Effector memory CD4-positive, alpha-beta T cell (primary cell): ENCODE results near the gene ZIC5.

ENCODE experiments used
- DNase-seq, 3 donors: peaks; one replicate each; pipeline ENCODE4 v3.0.0-alpha.2; 2020
- H3K27ac ChIP-seq: 2 replicates; pipeline ENCODE4 v1.7.0; 2013; ENCODE audit warnings: mild to moderate bottlenecking, low read length, moderate library complexity; ENCODE audit not compliant: insufficient read depth, poor library complexity, severe bottlenecking
- H3K27me3 ChIP-seq: replicated peaks from 2 replicates; pipeline ENCODE4 v1.7.0; 2013; ENCODE audit warnings: mild to moderate bottlenecking, low read length; ENCODE audit not compliant: insufficient read depth, control insufficient read depth, poor library complexity, severe bottlenecking
- H3K36me3 ChIP-seq: 2 replicates; pipeline ENCODE4 v1.7.0; 2013; ENCODE audit warnings: mild to moderate bottlenecking, low read length, moderate library complexity; ENCODE audit not compliant: control insufficient read depth, insufficient read depth
- H3K4me1 ChIP-seq: 2 replicates; pipeline ENCODE4 v1.7.0; 2013; ENCODE audit warnings: low read length, mild to moderate bottlenecking; ENCODE audit not compliant: control insufficient read depth, insufficient read depth, poor library complexity, severe bottlenecking
- H3K4me3 ChIP-seq: 2 replicates; pipeline ENCODE4 v1.7.0; 2013; ENCODE audit warnings: low read length, low read depth, mild to moderate bottlenecking; ENCODE audit not compliant: insufficient read depth, poor library complexity, severe bottlenecking
- H3K9me3 ChIP-seq: 2 replicates; pipeline ENCODE4 v1.7.0; 2013; ENCODE audit warnings: mild to moderate bottlenecking, low read length, moderate library complexity; ENCODE audit not compliant: control insufficient read depth

The ZIC5 gene

GRCh38 chr13:99968521-99969452, 2.8 kb downstream of the ZIC5 start:
- H3K9me3 ChIP-seq = no peaks in the 10 kb centered on the region
- H3K27ac ChIP-seq = no peak overlapping the region
- DNase-seq = no peak
- H3K27me3 ChIP-seq = peaks cover 80% of the 10 kb centered on the region
- H3K36me3 ChIP-seq = no peaks in the 10 kb centered on the region
- peaks cover 35% of the 10 kb centered on the region for H3K4me1 ChIP-seq
- no peak overlapping the region for H3K4me3 ChIP-seq

GRCh38 chr13:99967869-99968520, 3.6 kb downstream of the ZIC5 start:
- Histone ChIP-seq H3K4me3 (no peak overlapping the region), H3K27ac (no peak overlapping the region), H3K9me3 (no peaks in the 10 kb centered on the region), H3K36me3 (no peaks in the 10 kb centered on the region), H3K4me1 (peaks cover 35% of the 10 kb centered on the region), H3K27me3 (peaks cover 79% of the 10 kb centered on the region)
- DNase-seq = no peak

GRCh38 chr13:99967498-99967868, 4.1 kb downstream of the ZIC5 start:
- Histone ChIP-seq H3K36me3 (no peaks in the 10 kb centered on the region), H3K27ac (no peak overlapping the region), H3K4me3 (no peak overlapping the region), H3K4me1 (peaks cover 35% of the 10 kb centered on the region), H3K9me3 (no peaks in the 10 kb centered on the region), H3K27me3 (peaks cover 79% of the 10 kb centered on the region)
- no peak for DNase-seq

DNA sequence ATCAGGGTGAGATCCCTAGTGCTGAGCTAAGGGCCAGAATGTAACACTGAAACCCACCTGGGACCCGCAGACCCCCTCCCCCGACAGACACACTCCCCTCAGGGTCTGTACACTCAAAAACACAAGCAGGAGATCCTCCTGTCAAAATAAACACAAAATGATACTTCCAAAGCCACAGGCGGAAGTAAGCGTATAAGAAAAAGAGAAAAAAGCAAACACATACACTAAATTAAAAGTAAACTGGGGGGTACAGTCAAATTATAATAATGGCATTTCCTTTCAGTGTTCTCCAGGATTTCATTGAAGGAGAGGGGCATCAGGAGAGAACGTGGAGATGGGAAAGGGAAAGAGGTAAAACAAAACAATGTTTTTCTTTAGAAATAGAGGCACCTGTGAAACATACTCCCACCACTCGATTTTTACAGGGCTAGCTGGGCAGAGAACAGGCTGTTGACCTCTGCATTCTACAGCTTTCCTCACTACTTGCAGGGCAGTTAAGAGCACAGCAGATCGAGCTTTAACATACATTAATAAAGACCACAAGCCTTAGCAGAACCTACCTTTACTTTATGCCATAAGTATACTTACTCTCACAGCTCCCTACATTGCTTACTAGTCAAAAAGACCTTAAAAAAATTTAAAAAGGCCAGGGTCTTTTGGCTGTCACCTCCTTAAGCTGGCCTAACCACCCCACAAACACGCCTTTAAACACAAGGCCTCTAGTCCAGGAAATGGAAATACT, 5.3 kb downstream of the ZIC5 start:
- H3K9me3 ChIP-seq = no peaks in the 10 kb centered on the region
- H3K4me1 ChIP-seq = peaks cover 26% of the 10 kb centered on the region
- no peaks in the 10 kb centered on the region for H3K36me3 ChIP-seq
- no peak for DNase-seq
- H3K27ac ChIP-seq = no peak overlapping the region
- no peak overlapping the region for H3K4me3 ChIP-seq
- H3K27me3 ChIP-seq = peaks cover 77% of the 10 kb centered on the region

DNA sequence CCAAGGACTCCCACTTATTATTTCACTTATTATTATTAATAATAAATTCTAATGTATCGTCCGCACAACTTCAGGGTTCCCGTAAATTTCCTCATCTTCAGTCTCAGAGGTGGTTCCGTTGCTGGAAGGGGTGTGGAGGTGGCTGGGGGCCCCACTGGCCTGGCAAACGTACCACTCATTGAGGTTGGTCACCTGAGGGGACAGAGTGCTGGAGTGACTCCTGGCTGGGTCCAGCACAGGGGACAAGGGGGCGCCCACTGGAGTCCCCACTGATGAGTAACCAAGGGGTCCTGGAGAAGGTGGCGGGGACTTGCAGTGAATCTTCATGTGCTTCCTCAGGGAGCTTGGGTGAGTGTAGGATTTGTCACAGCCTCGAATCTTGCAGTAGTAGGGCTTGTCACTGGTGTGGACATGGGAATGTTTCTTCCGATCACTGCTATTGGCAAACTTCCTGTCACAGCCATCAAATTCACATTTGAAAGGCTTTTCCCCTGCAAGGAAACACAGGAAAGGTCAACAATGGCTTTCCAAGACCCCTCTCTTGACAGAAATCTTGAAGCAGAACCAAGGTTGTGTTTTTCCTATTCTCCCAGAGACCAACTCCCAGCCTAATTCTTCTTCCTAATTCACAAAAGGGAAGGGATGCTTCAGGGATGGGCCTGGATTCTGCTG, 6.1 kb downstream of the ZIC5 start:
- no peak for DNase-seq
- Histone ChIP-seq H3K4me1 (peaks cover 24% of the 10 kb centered on the region), H3K36me3 (no peaks in the 10 kb centered on the region), H3K27ac (no peak overlapping the region), H3K9me3 (no peaks in the 10 kb centered on the region), H3K27me3 (peaks cover 82% of the 10 kb centered on the region), H3K4me3 (no peak overlapping the region)

GRCh38 chr13:99963816-99964339, 7.7 kb downstream of the ZIC5 start:
- H3K9me3 ChIP-seq = no peaks in the 10 kb centered on the region
- H3K4me1 ChIP-seq = peaks cover 24% of the 10 kb centered on the region
- peaks cover 83% of the 10 kb centered on the region for H3K27me3 ChIP-seq
- no peak overlapping the region for H3K27ac ChIP-seq
- DNase-seq = no peak
- H3K4me3 ChIP-seq = no peak overlapping the region
- H3K36me3 ChIP-seq = no peaks in the 10 kb centered on the region

GRCh38 chr13:99962242-99962641, 9.3 kb downstream of the ZIC5 start:
- peaks cover 82% of the 10 kb centered on the region for H3K27me3 ChIP-seq
- H3K4me1 ChIP-seq = peaks cover 17% of the 10 kb centered on the region
- H3K36me3 ChIP-seq = no peaks in the 10 kb centered on the region
- H3K9me3 ChIP-seq = no peaks in the 10 kb centered on the region
- no peak overlapping the region for H3K4me3 ChIP-seq
- no peak overlapping the region for H3K27ac ChIP-seq
- DNase-seq = no peak

- H3K9me3 ChIP-seq = no peaks in the 10 kb centered on the region
- no peak overlapping the region for H3K4me3 ChIP-seq
- H3K4me1 ChIP-seq = peaks cover 23% of the 10 kb centered on the region
- no peak for DNase-seq
- H3K27me3 ChIP-seq = peaks cover 84% of the 10 kb centered on the region
- no peak overlapping the region for H3K27ac ChIP-seq
- no peaks in the 10 kb centered on the region for H3K36me3 ChIP-seq
Observed at GRCh38 chr13:99961636-99962035, 9.9 kb downstream of the ZIC5 start.

DNA sequence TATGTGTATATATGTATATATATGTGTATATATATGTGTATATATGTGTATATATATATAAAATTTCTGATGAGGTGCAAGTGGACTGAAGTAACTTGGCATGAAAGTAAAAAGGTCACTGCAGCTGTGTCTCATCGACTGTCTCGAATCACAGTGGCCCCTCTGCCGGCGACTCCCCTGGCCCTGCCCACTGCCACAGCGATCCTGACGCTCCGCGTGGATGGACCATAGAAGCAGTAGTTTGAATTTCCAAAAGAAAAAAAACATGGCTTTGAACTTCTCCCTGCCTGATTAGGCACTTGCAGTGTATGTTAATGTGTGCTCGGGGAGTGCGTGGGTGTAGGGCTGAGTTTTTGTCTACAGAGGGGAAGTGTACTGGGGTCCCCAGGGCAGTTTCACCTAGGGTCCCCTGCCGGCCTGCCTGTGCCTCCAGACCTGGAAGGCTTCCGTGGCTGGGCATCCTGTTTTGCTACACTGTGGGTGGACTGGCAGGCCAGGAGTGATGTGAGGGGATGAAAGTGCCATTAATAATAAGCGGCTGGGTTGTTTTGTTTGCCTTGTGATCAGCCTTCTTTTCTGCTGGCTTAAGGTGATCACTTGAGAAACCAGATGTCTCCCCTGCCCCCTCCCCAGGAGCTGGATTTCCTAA, 10.8 kb downstream of the ZIC5 start:
- H3K4me1 ChIP-seq = peaks cover 30% of the 10 kb centered on the region
- H3K36me3 ChIP-seq = no peaks in the 10 kb centered on the region
- no peaks in the 10 kb centered on the region for H3K9me3 ChIP-seq
- peaks cover 85% of the 10 kb centered on the region for H3K27me3 ChIP-seq
- H3K4me3 ChIP-seq = no peak overlapping the region
- no peak for DNase-seq
- H3K27ac ChIP-seq = no peak overlapping the region
